ENCODE results near the gene ZNF135.
A peak's percentile ranks its signal among the peaks of the same experiment; 100 is the strongest.

ZNF135 gene

GRCh38 chr19:58059003-58059670, at the start of gene ZNF135:
Gene ZNF135 (plus strand): TSS chr19:58059282. CDS start chr19:58060003, 721 bp downstream.
- DNase-seq = peak; percentile 17

DNA sequence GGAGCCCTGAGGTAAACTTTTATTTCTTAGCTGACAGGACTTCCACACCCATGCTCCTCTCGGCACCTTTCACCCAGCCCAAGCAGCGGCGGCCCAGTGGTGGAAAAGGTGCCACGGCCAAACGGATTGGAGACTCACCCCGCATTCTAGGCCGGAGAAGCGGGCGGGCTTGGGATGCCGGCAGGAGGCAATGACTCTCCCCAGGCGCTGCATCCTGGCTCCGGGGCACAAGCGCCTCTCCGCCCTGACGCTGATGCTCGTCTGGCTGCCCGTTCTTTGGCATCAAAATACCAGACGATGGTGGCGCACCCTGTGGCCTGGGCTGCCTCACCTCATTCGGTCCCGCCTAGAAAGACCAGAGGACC, 49.8 kb upstream of the ZNF135 start:
- DNase-seq = no peak

DNA sequence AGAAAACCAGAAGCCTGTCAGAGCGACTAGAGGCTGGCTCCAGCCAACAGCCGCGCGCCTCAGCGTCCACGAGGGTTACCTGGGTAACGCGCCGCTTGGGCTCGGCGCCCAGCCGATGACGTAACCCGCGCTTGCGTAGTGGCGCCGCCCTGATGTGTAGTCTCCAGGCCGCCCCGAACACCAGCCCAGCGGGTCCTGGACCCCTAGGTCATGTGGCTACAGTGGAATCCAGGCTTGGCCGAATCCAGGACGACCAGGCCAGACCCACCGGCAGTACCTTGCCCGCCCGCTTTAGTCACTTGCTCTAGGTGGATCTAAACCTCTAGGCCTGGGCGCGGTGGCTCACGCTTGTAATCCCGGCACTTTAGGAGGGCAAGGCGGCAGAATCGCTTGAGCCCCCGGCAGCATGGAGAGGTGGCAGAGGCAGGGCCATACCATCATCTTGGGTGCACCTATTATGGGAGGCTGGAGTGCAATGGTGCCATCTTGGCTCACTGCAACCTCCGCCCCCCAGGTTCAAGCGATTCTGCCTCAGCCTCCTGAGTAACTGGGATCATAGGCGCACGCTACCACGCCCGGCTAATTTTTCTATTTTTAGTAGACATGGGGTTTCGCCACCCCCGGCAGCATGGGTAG, 49.3 kb upstream of the ZNF135 start:
- DNase-seq = peak; percentile 49

GRCh38 chr19:58010507-58010906, 48.6 kb upstream of the ZNF135 start:
- DNase-seq = no peak

DNA sequence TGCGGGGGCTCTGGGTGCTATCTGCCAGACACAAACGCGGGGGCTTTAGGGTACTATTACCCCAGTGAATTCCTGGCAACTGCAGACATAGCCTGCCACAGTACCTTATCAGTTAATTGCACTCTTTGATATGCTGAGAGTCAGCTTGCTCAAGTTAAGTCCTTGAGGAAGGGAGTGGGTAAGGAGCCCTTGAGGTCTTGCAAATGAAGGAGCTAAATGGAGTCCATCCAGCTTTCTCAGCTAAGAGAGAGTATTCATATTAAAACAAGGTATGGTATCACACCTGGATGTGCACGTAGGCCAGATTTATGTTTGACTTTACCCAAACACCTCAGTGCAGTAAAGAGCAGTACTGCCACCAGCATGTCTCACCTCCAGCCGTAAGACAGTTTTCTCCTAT, 44.9 kb upstream of the ZNF135 start:
- no peak for DNase-seq

GRCh38 chr19:58020129-58020528, 39.0 kb upstream of the ZNF135 start:
- no peak for DNase-seq

- no peak for DNase-seq
Measured at GRCh38 chr19:58021541-58022282, 37.4 kb upstream of the ZNF135 start.

DNA sequence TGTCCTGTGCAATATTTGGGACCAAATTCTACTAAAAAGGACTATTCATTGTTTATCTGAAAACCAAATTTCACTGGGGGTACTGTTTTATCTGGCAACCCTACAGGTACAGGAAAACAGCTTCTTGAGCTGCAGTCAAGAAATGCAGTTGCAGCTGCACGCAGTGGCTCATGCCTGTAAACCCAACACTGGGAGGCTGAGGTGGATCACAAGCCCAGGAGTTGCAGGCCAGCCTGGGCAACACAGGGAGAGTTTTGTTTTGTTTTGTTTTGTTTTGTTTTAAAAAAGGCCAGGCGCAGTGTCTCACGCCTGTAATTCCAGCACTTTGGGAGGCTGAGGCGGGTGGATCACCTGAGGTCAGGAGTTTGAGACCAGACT, 36.8 kb upstream of the ZNF135 start:
- DNase-seq = no peak

- no peak for DNase-seq
Measured at GRCh38 chr19:58024661-58025060, 34.4 kb upstream of the ZNF135 start.

GRCh38 chr19:58033741-58034476, 25.2 kb upstream of the ZNF135 start, which contains the start of gene ZSCAN1:
Gene ZSCAN1 (plus strand): TSS chr19:58034025. CDS start chr19:58037837, 3,812 bp downstream.
- DNase-seq = no peak

GRCh38 chr19:58034477-58034793, 24.6 kb upstream of the ZNF135 start:
- DNase-seq = no peak

- no peak for DNase-seq
Measured at GRCh38 chr19:58035863-58036262, 23.2 kb upstream of the ZNF135 start.

GRCh38 chr19:58037927-58038687, 21.0 kb upstream of the ZNF135 start:
- DNase-seq = no peak

GRCh38 chr19:58038688-58039204, 20.3 kb upstream of the ZNF135 start:
- DNase-seq = no peak

DNA sequence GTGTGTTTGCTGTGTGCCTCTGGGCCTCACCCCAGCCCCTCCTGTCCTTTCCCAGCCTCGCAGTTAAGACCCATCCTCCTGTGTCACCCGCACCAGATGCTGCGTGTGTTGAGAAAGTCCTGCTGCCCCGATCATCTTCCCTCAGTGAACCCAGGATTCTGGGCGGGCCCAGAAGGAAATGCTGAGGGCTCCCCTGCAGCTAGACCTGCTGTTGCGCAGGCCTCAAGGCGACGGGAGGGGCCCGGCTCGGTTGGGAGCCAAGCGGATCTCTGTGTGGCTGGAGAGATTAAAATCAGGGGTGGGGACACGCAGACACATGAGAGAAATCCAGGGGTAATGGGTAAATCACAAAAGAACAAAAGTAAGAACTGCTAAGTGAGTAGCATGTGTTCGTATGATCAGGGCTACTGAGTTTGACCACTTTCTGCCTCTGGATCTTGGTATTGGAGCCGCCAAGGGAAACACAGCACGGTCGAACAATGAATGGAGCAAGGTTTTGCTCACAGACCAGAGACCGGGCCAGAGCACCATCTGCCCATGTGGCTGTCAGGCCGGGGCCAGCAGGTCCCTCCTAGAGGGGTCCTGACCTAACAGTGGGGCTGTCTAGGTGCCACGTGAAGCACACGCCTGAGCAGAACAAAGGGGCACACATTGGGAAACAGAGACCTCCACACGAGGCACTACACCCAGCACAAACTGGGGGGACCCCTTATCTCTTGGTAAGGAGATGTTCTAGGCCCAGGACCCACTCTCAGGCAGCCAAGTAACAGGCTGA, 18.1 kb upstream of the ZNF135 start:
- DNase-seq = no peak

- no peak for DNase-seq
Measured at GRCh38 chr19:58042495-58043340, 16.4 kb upstream of the ZNF135 start.

DNA sequence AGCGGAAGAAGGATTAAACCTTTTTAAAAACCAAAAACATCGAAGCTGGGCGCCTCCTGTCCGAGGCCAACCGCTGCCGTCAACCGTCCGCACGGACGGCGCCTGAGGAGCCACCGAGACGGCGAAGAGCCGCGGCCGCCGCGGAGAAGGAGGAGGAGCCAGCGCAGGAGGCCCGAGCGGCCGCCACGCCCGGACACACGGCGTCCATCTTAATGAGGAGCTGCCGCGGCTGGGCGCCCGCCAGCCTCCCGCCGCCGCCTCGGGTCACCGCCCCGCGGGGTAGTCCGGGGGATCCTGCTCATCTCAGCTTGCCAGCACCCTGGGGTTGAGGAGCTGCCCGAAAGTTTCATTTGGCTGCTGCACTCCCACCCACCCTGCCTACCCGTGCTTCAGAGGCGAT, 14.7 kb upstream of the ZNF135 start:
- no peak for DNase-seq

DNA sequence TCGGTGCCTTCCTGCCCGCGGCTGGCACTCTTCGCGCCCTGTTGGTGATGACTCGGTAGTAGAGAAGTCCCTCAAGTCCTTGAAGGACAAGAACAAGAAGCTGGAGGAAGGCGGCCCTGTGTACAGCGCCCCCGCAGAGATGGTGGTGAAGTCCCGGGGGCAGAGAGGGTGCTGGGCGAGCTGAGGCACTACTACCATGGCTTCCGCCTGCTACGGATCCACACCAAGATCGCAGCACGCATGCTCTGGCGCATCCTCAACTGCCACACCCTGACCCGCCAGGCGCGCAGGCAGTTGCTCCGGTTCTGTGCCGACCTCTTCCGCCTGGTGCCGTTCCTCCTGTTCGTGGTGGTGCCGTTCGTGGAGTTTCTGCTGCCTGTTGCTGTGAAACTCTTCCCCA, 14.2 kb upstream of the ZNF135 start:
- DNase-seq = no peak

DNA sequence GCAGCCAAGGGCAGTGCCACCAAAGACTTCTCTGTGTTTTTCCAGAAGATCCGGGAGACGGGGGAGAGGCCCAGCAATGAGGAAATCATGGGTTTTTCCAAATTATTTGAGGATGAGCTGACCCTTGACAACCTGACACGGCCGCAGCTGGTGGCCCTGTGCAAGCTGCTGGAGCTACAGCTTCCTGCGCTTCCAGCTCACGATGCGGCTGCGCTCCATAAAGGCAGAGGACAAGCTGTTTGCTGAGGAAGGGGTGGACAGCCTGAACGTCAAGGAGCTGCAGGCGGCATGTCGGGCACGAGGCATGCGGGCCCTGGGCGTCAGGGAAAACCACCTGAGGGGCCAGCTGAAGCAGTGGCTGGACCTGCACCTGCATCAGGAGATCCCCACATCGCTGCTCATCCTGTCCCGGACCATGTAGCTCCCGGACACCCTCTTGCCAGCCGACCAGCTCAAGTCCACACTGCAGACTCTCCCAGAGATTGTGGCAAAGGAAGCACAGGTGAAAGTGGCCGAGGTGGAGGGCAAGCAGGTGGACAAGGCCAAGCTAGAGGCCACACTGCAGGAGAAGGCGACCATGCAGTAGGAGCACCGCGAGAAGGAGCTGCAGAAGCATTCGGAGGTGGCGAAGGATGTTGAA, 13.6 kb upstream of the ZNF135 start:
- DNase-seq = no peak

DNA sequence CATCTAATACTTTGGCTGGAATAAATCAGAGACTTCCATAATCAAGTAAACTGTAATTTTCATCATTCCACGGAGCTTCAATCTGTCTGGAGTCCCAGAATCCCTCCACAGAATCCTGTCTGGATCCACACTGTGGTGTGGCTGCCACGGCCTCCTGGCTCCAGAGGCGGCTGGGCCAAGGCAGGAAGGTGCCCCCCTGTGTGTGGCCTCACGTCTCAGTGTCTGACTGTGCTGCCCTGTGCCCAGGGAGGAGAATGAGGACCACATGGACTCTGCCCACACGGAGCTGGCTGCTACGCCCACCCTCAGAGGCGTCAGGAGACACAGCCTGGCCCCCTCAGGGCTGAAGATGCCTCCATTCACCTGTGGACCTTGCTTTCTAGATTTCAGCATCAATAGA, 12.2 kb upstream of the ZNF135 start:
- DNase-seq = no peak
